ENCODE results near the gene RNU5B-1.
A peak's percentile ranks its signal among the peaks of the same experiment; 100 is the strongest.

Gene RNU5B-1

DNA sequence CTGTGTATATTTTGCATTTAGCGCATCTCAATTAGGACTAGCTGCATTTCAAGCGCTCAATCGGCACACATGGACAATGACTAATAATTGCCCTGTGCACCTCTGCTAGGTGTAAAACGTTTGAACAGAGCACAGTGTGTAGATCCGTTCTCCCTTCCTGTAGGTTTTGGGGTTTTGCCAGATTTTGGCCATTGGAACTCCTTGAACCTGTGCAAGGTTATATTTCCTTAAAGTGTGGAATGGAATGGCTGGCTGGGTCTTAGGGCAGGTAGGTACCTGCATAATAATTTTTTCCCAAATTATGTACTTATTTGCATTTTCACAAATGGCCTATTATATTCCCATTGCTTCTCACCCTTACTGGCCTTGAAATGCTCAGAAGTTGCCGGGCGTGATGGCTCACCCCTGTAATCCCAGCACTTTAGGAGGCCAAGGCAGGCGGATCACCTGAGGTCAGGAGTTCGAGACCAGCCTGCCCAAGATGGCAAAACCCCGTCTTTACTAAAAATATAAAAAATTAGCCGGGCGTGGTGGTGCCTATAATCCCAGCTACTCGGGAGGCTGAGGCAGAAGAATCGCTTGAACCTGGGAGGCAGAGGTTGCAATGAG, 777 bp downstream of the RNU5B-1 start (continued):
- TF ChIP-seq, protein P1, sequence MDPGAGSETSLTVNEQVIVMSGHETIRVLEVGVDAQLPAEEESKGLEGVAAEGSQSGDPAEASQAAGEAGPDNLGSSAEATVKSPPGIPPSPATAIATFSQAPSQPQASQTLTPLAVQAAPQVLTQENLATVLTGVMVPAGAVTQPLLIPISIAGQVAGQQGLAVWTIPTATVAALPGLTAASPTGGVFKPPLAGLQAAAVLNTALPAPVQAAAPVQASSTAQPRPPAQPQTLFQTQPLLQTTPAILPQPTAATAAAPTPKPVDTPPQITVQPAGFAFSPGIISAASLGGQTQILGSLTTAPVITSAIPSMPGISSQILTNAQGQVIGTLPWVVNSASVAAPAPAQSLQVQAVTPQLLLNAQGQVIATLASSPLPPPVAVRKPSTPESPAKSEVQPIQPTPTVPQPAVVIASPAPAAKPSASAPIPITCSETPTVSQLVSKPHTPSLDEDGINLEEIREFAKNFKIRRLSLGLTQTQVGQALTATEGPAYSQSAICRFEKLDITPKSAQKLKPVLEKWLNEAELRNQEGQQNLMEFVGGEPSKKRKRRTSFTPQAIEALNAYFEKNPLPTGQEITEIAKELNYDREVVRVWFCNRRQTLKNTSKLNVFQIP (CRISPR knock-in tag; IDR thresholded peaks at IDR 0.05; ENCODE audit: borderline replicate concordance, low read depth), result no peak
- TF ChIP-seq ZFP3 (CRISPR knock-in tag; IDR thresholded peaks at IDR 0.05) (0 out of 2 replicates have a peak, but pooled peaks have one; percentile 0), ZNF8 (CRISPR knock-in tag; IDR thresholded peaks at IDR 0.05) (0 out of 2 replicates have a peak, but pooled peaks have one; percentile 4), ZC3H10 (CRISPR knock-in tag; IDR thresholded peaks at IDR 0.05) (peak; percentile 95), ZNF70 (CRISPR knock-in tag; IDR thresholded peaks at IDR 0.05) (no peak), RARB (CRISPR knock-in tag; IDR thresholded peaks at IDR 0.05) (peak; percentile 97; the same call in 1 of the 2 replicates), ISL1 (CRISPR knock-in tag; IDR thresholded peaks at IDR 0.05) (no peak), CSDC2 (CRISPR knock-in tag; IDR thresholded peaks at IDR 0.05) (peak; percentile 73; the same call in 1 of the 2 replicates), CSRNP3 (CRISPR knock-in tag; IDR thresholded peaks at IDR 0.05) (peak; percentile 99), PPARA (CRISPR knock-in tag; IDR thresholded peaks at IDR 0.05; ENCODE audit: borderline replicate concordance) (no peak), TOX (CRISPR knock-in tag; IDR thresholded peaks at IDR 0.05; ENCODE audit: borderline replicate concordance) (no peak), ZNF565 (CRISPR knock-in tag; conservative IDR thresholded peaks at IDR 0.05; ENCODE audit: low read depth) (no peak; the same call in 1 of the 2 replicates), BACH2 (CRISPR knock-in tag; IDR thresholded peaks at IDR 0.05; ENCODE audit: borderline replicate concordance) (no peak)
- TF ChIP-seq, protein P2, sequence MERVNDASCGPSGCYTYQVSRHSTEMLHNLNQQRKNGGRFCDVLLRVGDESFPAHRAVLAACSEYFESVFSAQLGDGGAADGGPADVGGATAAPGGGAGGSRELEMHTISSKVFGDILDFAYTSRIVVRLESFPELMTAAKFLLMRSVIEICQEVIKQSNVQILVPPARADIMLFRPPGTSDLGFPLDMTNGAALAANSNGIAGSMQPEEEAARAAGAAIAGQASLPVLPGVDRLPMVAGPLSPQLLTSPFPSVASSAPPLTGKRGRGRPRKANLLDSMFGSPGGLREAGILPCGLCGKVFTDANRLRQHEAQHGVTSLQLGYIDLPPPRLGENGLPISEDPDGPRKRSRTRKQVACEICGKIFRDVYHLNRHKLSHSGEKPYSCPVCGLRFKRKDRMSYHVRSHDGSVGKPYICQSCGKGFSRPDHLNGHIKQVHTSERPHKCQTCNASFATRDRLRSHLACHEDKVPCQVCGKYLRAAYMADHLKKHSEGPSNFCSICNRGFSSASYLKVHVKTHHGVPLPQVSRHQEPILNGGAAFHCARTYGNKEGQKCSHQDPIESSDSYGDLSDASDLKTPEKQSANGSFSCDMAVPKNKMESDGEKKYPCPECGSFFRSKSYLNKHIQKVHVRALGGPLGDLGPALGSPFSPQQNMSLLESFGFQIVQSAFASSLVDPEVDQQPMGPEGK (CRISPR knock-in tag; IDR thresholded peaks at IDR 0.05; ENCODE audit: borderline replicate concordance), result peak; percentile 96; the same call in 1 of the 2 replicates

GRCh38 chr15:65305776-65306175, 1.3 kb downstream of the RNU5B-1 start:
- ATAC-seq, result no peak
- TF ChIP-seq ZNF565 (CRISPR knock-in tag; conservative IDR thresholded peaks at IDR 0.05; ENCODE audit: low read depth) (no peak), PPARA (CRISPR knock-in tag; IDR thresholded peaks at IDR 0.05; ENCODE audit: borderline replicate concordance) (no peak), ZFP30 (CRISPR knock-in tag; IDR thresholded peaks at IDR 0.05) (no peak), ISL1 (CRISPR knock-in tag; IDR thresholded peaks at IDR 0.05) (no peak), ARNTL (CRISPR knock-in tag; IDR thresholded peaks at IDR 0.05; ENCODE audit: borderline replicate concordance, low read depth) (no peak), TSHZ2 (CRISPR knock-in tag; IDR thresholded peaks at IDR 0.05) (no peak), CSDC2 (CRISPR knock-in tag; IDR thresholded peaks at IDR 0.05) (no peak), ZNF8 (CRISPR knock-in tag; IDR thresholded peaks at IDR 0.05) (no peak), OSR1 (CRISPR knock-in tag; IDR thresholded peaks at IDR 0.05) (no peak), CREB5 (CRISPR knock-in tag; IDR thresholded peaks at IDR 0.05; ENCODE audit: low read depth) (no peak), CSRNP3 (CRISPR knock-in tag; IDR thresholded peaks at IDR 0.05) (no peak)
- TF ChIP-seq, protein P2 (CRISPR knock-in tag; IDR thresholded peaks at IDR 0.05; ENCODE audit: borderline replicate concordance), result no peak

Data from SK-N-SH treated with all-trans-retinoic acid at 6 μM for 48 hours (cell line).